ENCODE data around the gene GRIA1. TPM values are rescaled to one million over a fixed set of nuclear protein-coding genes. Genes with fewer than 3 reads are reported as not detected.
A peak's percentile ranks its signal among the peaks of the same experiment; 100 is the strongest.

GRIA1 gene
- total RNA-seq, 1 experiment from 2014 or later, result 0.81 TPM

DNA sequence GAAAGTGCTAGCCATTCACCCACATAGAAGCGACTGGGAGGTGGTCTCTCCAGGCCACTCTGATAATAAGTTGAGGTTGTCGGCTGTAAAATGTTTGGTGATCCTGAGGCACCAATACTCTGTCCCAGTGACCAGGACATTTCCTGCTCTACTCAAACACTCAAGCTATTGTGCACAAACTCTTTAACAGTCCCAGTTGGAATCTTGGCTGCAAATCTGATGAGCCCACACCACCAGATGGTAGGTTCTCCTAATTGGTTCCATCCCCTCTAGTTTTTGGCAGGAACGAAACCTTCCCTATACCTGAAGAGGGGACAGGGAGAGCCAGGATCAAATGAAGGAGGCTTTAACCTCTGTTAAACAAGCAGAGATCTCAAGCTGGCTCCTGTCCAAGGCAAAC, 14.3 kb downstream of the GRIA1 start:
- ATAC-seq (no peak), DNase-seq (ENCODE audit: low spot score) (no peak)
- TF ChIP-seq NR1H2 (CRISPR knock-in tag; IDR thresholded peaks at IDR 0.05), result no peak
- H3K4me1 Mint-ChIP-seq, result peaks cover 10% of the 10 kb centered on the region
- H3K9me3 Mint-ChIP-seq, result peaks cover 21% of the 10 kb centered on the region
- H3K36me3 Mint-ChIP-seq, result peaks cover 12% of the 10 kb centered on the region
- no peak overlapping the region for H3K27ac Mint-ChIP-seq
- no peak overlapping the region for H3K4me3 Mint-ChIP-seq
- no peaks in the 10 kb centered on the region for H3K27me3 Mint-ChIP-seq (ENCODE audit: low read depth)
- POLR2A ChIA-PET, result no interaction called here
- CTCF ChIA-PET, result no interaction called here

GRCh38 chr5:153508700-153509099, 18.2 kb downstream of the GRIA1 start:
- ChIA-PET POLR2A (interaction anchor here (0.6 kb wide), 1 partner anchor 10 kb away, joined by 3 read pairs; no protein-coding TSS in a partner anchor), CTCF (interaction anchor here (1.0 kb wide), 1 partner anchor 456 kb away, joined by 3 read pairs; no protein-coding TSS in a partner anchor)
- DNase-seq (ENCODE audit: low spot score), result no peak
- Mint-ChIP-seq H3K9me3 (peaks cover 33% of the 10 kb centered on the region), H3K36me3 (peaks cover 12% of the 10 kb centered on the region), H3K27me3 (ENCODE audit: low read depth) (no peaks in the 10 kb centered on the region), H3K27ac (no peak overlapping the region), H3K4me3 (no peak overlapping the region), H3K4me1 (peaks cover 13% of the 10 kb centered on the region)
- no peak for TF ChIP-seq MYBL2 (CRISPR knock-in tag; IDR thresholded peaks at IDR 0.05)
- TF ChIP-seq, protein P1, sequence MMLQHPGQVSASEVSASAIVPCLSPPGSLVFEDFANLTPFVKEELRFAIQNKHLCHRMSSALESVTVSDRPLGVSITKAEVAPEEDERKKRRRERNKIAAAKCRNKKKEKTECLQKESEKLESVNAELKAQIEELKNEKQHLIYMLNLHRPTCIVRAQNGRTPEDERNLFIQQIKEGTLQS (CRISPR knock-in tag; conservative IDR thresholded peaks at IDR 0.05), result no peak
- TF ChIP-seq GRHL2 (CRISPR knock-in tag; IDR thresholded peaks at IDR 0.05; ENCODE audit: insufficient replicate concordance, severe bottlenecking), result no peak
- no peak for TF ChIP-seq ZNF219 (CRISPR knock-in tag; IDR thresholded peaks at IDR 0.05; ENCODE audit: borderline replicate concordance)
- peak; percentile 59 for ATAC-seq

- H3K36me3 Mint-ChIP-seq, result peaks cover 18% of the 10 kb centered on the region
- CTCF ChIA-PET, result no interaction called here
- peaks cover 44% of the 10 kb centered on the region for H3K9me3 Mint-ChIP-seq
- H3K4me1 Mint-ChIP-seq, result peaks cover 18% of the 10 kb centered on the region
- no peak for ATAC-seq
- no peak overlapping the region for H3K27ac Mint-ChIP-seq
- H3K4me3 Mint-ChIP-seq, result no peak overlapping the region
- no peaks in the 10 kb centered on the region for H3K27me3 Mint-ChIP-seq (ENCODE audit: low read depth)
- POLR2A ChIA-PET, result no interaction called here
- DNase-seq (ENCODE audit: low spot score), result no peak
- TF ChIP-seq AR (CRISPR knock-in tag; IDR thresholded peaks at IDR 0.05) (no peak), ZNF423 (CRISPR knock-in tag; IDR thresholded peaks at IDR 0.05) (no peak), ZNF512 (CRISPR knock-in tag; IDR thresholded peaks at IDR 0.05; ENCODE audit: borderline replicate concordance) (no peak), PRRX2 (CRISPR knock-in tag; IDR thresholded peaks at IDR 0.05) (no peak), PREB (CRISPR knock-in tag; IDR thresholded peaks at IDR 0.05; ENCODE audit: borderline replicate concordance) (no peak), ELF4 (CRISPR knock-in tag; IDR thresholded peaks at IDR 0.05; ENCODE audit: low read depth) (no peak), EMX1 (CRISPR knock-in tag; IDR thresholded peaks at IDR 0.05) (no peak), IRF2 (CRISPR knock-in tag; IDR thresholded peaks at IDR 0.05; ENCODE audit: borderline replicate concordance, low read depth) (no peak), NFYB (CRISPR knock-in tag; conservative IDR thresholded peaks at IDR 0.05; ENCODE audit: low read depth) (no peak)
- TF ChIP-seq, protein P2, sequence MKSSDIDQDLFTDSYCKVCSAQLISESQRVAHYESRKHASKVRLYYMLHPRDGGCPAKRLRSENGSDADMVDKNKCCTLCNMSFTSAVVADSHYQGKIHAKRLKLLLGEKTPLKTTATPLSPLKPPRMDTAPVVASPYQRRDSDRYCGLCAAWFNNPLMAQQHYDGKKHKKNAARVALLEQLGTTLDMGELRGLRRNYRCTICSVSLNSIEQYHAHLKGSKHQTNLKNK (CRISPR knock-in tag; IDR thresholded peaks at IDR 0.05), result no peak
- TF ChIP-seq, protein P3, sequence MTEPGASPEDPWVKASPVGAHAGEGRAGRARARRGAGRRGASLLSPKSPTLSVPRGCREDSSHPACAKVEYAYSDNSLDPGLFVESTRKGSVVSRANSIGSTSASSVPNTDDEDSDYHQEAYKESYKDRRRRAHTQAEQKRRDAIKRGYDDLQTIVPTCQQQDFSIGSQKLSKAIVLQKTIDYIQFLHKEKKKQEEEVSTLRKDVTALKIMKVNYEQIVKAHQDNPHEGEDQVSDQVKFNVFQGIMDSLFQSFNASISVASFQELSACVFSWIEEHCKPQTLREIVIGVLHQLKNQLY (CRISPR knock-in tag; IDR thresholded peaks at IDR 0.05), result no peak
- TF ChIP-seq, protein P1 (CRISPR knock-in tag; conservative IDR thresholded peaks at IDR 0.05), result no peak
- TF ChIP-seq, protein P4, sequence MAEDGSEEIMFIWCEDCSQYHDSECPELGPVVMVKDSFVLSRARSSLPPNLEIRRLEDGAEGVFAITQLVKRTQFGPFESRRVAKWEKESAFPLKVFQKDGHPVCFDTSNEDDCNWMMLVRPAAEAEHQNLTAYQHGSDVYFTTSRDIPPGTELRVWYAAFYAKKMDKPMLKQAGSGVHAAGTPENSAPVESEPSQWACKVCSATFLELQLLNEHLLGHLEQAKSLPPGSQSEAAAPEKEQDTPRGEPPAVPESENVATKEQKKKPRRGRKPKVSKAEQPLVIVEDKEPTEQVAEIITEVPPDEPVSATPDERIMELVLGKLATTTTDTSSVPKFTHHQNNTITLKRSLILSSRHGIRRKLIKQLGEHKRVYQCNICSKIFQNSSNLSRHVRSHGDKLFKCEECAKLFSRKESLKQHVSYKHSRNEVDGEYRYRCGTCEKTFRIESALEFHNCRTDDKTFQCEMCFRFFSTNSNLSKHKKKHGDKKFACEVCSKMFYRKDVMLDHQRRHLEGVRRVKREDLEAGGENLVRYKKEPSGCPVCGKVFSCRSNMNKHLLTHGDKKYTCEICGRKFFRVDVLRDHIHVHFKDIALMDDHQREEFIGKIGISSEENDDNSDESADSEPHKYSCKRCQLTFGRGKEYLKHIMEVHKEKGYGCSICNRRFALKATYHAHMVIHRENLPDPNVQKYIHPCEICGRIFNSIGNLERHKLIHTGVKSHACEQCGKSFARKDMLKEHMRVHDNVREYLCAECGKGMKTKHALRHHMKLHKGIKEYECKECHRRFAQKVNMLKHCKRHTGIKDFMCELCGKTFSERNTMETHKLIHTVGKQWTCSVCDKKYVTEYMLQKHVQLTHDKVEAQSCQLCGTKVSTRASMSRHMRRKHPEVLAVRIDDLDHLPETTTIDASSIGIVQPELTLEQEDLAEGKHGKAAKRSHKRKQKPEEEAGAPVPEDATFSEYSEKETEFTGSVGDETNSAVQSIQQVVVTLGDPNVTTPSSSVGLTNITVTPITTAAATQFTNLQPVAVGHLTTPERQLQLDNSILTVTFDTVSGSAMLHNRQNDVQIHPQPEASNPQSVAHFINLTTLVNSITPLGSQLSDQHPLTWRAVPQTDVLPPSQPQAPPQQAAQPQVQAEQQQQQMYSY (CRISPR knock-in tag; IDR thresholded peaks at IDR 0.05), result no peak
- TF ChIP-seq, protein P5, sequence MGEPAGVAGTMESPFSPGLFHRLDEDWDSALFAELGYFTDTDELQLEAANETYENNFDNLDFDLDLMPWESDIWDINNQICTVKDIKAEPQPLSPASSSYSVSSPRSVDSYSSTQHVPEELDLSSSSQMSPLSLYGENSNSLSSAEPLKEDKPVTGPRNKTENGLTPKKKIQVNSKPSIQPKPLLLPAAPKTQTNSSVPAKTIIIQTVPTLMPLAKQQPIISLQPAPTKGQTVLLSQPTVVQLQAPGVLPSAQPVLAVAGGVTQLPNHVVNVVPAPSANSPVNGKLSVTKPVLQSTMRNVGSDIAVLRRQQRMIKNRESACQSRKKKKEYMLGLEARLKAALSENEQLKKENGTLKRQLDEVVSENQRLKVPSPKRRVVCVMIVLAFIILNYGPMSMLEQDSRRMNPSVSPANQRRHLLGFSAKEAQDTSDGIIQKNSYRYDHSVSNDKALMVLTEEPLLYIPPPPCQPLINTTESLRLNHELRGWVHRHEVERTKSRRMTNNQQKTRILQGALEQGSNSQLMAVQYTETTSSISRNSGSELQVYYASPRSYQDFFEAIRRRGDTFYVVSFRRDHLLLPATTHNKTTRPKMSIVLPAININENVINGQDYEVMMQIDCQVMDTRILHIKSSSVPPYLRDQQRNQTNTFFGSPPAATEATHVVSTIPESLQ (CRISPR knock-in tag; IDR thresholded peaks at IDR 0.05), result no peak
Measured at GRCh38 chr5:153511622-153512021, 21.2 kb downstream of the GRIA1 start.

All from WTC11 (cell line).